ENCODE results near the gene IL10RA.
"Not testable (repeated sequence)": the region's sequence is repeated elsewhere in the genome, so short reads cannot be mapped to it uniquely, and the experiment has no call there.

Gene IL10RA

GRCh38 chr11:117962826-117963225 is 23.4 kb upstream of the IL10RA start:
- no peak for DNase-seq (ENCODE audit: low read depth)

- no peak for DNase-seq (ENCODE audit: low read depth)
These were observed 19.3 kb upstream of the IL10RA start for GRCh38 chr11:117966908-117967307.

GRCh38 chr11:117969160-117969991 is 16.8 kb upstream of the IL10RA start:
- DNase-seq (ENCODE audit: low read depth): no peak

DNA sequence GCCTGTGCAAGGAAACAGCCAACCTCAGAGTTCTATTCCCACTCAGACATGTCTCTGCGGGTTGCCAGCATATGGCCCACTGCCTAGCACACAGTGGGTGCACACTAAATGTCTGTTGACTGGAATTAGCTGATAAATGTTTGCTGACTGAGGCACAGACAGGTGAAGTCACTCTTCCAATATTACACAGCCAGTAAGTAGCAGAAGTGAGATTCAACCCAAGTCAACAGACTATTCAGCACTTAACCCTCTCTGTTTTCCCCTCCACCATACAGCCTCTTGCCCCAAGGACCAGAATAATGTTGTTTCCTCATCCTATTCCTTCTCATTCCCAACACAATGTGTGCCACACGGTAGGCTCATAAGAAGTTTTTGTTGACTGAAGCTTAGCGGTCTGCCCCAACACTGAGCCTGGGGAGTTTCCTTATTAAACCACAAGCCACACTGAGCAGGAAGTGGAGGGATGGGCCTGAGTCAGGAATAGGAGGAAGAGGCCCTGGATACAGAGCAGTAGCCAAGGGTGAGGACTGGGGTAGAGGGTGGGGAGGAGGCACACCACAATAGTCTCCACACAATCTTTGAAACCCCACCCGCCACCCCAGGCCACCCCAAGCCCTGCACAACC is 15.7 kb upstream of the IL10RA start:
- no peak for DNase-seq (ENCODE audit: low read depth)

- no peak for DNase-seq (ENCODE audit: low read depth)
These were observed 14.2 kb upstream of the IL10RA start for GRCh38 chr11:117972044-117972443.

DNA sequence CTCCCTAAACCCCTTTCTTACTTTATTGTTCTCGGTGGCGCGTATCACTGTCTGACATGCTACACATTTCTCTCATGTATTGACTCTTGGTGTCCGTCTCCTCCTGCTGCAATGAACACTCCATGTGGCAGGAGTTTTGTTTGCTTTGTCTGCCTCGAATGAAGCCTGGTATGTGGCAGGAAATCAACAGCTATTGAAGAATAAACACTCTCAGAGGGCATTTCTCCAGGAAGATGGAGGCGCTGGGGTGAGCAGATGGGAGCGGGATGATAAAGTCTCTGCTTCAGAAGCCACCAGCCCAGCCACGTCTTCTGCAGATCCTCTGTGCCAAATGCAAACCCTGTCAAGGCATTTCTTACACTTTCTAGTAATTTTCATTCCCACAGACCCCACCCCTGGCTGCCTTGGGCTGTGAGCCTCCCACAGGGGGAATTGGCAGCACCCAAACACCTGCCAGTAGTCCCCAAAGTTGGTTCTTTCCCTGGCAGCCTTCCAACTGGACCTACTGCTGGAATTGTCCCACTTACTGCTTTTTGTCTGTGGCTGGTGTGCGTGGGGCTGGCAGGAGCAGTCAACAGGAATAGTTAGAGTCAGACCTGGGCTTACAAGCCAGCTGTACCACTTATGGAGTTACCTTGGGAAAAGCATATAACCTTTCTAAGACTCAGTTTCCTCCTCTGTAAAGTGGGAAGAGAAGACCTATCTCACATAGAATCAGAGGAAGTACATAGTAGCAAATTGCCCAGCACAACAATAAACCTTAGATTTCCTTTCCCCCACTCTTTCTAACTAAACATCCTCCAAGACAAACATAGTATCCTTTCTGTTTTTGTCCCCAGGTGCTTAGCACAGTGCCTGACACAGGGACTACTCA is 13.3 kb upstream of the IL10RA start:
- DNase-seq (ENCODE audit: low read depth): no peak

- DNase-seq (ENCODE audit: low read depth): no peak
These were observed 12.7 kb upstream of the IL10RA start for GRCh38 chr11:117973503-117973860.

- DNase-seq (ENCODE audit: low read depth): no peak
These were observed 9.7 kb upstream of the IL10RA start for GRCh38 chr11:117976445-117976844.

DNA sequence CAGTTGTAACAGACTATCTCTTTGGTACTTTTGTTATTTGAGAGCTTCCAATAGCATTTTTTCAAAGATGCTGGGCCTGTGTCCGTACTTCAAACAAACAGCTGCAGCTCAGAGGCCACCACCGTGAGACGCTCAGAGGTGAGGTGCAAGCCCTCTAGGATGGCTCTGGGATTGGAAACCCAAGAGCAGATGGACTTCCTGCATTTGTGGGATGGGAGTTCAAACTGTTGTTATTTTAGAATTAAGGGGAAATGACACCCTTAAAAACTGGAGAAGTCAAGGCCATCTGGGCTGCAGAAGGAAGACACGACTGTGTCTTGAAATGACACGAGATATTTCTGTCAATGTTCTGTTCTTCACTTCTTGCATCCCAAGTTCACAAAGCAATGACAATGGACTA is 9.2 kb upstream of the IL10RA start:
- DNase-seq (ENCODE audit: low read depth): no peak

DNA sequence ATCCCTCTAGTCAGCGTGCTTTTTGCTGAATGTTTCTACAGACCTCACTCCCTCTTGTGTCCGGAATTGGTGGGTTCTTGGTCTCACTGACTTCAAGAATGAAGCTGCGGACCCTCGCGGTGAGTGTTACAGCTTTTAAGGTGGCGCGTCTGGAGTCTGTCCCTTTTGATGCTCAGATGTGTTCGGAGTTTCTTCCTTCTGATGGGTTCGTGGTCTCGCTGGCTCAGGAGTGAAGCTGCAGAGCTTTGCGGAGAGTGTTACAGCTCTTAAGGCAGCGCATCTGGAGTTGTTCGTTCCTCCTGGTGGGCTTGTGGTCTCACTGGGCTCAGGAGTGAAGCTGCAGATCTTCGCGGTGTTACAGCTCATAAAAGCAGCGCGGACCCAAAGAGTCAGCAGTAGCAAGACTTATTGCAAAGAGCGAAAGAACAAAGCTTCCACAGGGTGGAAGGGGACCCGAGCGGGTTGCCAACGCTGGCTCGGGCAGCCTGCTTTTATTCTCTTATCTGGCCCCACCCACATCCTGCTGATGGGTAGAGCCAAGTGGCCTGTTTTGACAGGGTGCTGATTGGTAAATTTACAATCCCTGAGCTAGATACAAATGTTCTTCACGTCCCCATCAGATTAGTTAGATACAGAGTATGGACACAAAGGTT is 8.5 kb upstream of the IL10RA start:
- not testable (repeated sequence) for DNase-seq (ENCODE audit: low read depth)

- not testable (repeated sequence) for DNase-seq (ENCODE audit: low read depth)
These were observed 7.8 kb upstream of the IL10RA start for GRCh38 chr11:117978291-117978910.

- DNase-seq (ENCODE audit: low read depth): no peak
These were observed 7.2 kb upstream of the IL10RA start for GRCh38 chr11:117978991-117979390.

GRCh38 chr11:117979481-117980211 is 6.5 kb upstream of the IL10RA start:
- no peak for DNase-seq (ENCODE audit: low read depth)

DNA sequence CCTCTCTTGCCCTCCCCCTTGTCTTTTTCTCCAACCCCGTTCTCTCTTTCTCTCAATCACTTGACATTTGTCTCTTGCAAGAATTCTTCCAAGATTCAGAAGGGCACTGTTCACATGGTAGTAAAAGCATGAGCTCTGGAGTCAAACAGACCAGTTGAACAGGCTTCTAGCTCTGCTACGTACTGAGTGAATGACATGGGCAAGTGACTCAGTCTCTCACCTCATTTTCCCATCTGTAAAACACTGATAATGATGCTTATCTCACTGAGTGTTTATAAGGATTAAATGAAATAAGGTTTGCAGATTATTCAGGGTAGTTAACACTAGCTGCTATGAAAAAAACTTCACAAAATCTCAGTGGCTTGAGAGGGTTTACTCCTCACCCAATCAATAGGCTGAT is 5.9 kb upstream of the IL10RA start:
- no peak for DNase-seq (ENCODE audit: low read depth)

- no peak for DNase-seq (ENCODE audit: low read depth)
These were observed 5.5 kb upstream of the IL10RA start for GRCh38 chr11:117980720-117981119.

GRCh38 chr11:117983163-117983475 is 3.1 kb upstream of the IL10RA start:
- no peak for DNase-seq (ENCODE audit: low read depth)

DNA sequence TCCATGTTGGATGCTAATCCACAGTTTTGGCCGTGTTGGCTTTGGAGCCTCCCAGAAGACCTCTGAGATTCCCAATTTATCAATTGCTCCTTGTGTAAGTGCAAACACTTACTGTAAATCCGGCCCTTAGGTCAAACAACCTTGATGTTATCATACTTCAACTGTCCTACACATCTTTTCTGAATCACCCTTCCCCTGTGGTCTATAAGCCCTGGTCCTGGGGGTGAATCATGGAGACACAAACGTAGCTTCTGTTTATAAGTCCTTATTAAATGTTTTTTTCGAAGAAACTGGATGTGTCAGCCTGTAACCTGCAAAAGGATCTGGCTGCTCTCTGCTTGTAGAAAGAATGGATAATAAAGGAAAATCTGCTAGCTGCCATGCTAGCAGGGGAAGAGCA is 1.7 kb upstream of the IL10RA start:
- no peak for DNase-seq (ENCODE audit: low read depth)

- DNase-seq (ENCODE audit: low read depth): no peak
These were observed 884 bp downstream of the IL10RA start for GRCh38 chr11:117986981-117987574.

- DNase-seq (ENCODE audit: low read depth): no peak
These were observed 3.3 kb downstream of the IL10RA start for GRCh38 chr11:117989351-117990102.

- no peak for DNase-seq (ENCODE audit: low read depth)
These were observed 5.9 kb downstream of the IL10RA start for GRCh38 chr11:117992136-117992535.
